ENCODE data around the gene RNPS1. TPM values are rescaled to one million over a fixed set of nuclear protein-coding genes. Genes with fewer than 3 reads are reported as not detected.

RNPS1 gene
- polyA plus RNA-seq, 1 experiment: 95.3 TPM

DNA sequence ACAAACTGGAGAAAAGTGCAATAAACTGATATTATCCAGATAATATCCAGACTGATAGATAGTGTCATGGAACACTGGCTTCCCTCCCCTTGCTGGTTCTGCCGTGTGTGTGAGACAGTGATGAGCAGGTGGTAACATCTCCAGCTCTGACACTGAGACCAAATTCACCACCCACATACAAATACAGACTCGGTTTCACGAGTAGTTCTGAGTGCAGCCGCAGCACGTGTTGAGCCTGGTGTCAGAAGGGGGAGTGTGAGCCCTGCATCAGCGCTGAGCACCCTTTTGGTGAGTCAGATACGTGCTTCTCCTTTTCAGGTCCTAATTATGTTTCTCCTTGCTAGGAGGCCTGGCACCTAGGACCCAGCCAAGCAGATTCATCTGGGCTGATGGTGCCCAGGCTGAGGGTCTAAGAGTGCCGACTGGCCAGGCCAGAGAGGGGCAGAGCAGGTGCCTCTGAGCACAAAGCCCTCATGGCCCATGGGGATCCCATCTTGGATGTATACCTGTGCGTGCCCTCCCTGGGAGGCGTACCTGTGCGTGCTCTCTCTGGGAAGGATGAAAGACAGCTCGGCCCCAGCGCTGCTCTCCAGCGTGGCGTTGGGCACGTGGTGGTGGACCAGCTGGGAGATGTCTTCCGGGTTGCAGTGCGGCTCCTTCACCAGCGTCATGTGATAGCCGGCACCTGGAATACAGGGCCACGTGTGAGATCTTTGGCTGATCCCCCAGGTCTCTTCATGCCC is 27.3 kb upstream of the RNPS1 start:
- Histone ChIP-seq H3K4me3 (ENCODE audit: low read depth, low read length) (no peak overlapping the region), H3K9me3 (ENCODE audit: control insufficient read depth, insufficient read depth, low read length) (no peaks in the 10 kb centered on the region; the same call in 1 of the 2 replicates), H3K27me3 (ENCODE audit: control insufficient read depth, insufficient read depth, low read length) (peaks cover 14% of the 10 kb centered on the region), H3K27ac (ENCODE audit: low read depth, low read length) (no peak overlapping the region)
- ChIA-PET POLR2A (no interaction called here), CTCF (no interaction called here)
- TF ChIP-seq, protein P1, sequence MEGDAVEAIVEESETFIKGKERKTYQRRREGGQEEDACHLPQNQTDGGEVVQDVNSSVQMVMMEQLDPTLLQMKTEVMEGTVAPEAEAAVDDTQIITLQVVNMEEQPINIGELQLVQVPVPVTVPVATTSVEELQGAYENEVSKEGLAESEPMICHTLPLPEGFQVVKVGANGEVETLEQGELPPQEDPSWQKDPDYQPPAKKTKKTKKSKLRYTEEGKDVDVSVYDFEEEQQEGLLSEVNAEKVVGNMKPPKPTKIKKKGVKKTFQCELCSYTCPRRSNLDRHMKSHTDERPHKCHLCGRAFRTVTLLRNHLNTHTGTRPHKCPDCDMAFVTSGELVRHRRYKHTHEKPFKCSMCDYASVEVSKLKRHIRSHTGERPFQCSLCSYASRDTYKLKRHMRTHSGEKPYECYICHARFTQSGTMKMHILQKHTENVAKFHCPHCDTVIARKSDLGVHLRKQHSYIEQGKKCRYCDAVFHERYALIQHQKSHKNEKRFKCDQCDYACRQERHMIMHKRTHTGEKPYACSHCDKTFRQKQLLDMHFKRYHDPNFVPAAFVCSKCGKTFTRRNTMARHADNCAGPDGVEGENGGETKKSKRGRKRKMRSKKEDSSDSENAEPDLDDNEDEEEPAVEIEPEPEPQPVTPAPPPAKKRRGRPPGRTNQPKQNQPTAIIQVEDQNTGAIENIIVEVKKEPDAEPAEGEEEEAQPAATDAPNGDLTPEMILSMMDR (IDR thresholded peaks at IDR 0.05; ENCODE audit: low read depth, low read length): no peak
- DNase-seq (ENCODE audit: low read depth, low spot score): no peak

DNA sequence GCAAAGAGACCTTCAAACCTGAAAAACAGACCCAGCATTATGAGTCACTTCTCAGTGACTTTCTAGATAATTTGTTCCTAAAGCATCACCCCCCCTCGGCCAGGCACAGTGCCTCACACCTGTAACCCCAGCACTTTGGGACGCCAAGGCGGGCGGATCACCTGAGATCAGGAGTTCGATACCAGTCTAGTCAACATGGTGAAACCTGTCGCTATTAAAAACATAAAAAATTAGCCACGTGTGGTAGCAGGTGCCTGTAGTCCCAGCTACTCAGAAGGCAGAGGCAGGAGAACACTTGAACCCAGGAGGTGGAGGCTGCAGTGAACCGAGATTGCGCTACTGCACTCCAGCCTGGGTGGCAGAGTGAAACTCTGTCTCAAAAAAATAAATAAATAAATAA is 24.3 kb upstream of the RNPS1 start:
- CTCF ChIA-PET: no interaction called here
- TF ChIP-seq, protein P1 (IDR thresholded peaks at IDR 0.05; ENCODE audit: low read depth, low read length): no peak

DNA sequence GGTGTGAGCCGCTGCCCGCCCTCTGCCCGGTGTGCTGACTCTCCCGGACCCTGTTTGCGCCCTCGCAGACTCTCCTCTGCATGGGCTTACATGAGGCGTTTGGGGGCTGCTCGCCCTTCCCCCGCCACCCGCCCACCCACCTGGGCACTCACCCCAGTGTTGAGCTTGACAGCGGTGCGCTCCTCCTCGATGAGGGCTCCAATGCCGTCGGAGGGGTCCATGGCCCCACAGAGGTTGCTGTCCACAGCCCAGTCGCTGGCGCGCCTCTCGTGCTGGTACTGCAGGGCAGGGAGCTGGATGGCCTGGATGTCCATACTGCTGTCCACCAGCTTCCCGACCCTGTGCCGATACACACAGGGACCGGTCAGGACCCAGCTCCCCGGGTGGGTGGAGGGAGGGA is 21.4 kb upstream of the RNPS1 start:
- DNase-seq (ENCODE audit: low read depth, low spot score): no peak
- no peak overlapping the region for H3K4me3 ChIP-seq (ENCODE audit: low read depth, low read length)
- POLR2A ChIA-PET: interaction anchor here (0.8 kb wide), 1 partner anchor 182 kb away, joined by 3 read pairs; the partner anchor contains the start of gene NTN3
- H3K27ac ChIP-seq (ENCODE audit: low read depth, low read length): no peak overlapping the region
- peaks cover 18% of the 10 kb centered on the region for H3K27me3 ChIP-seq (ENCODE audit: control insufficient read depth, insufficient read depth, low read length)
- no peaks in the 10 kb centered on the region; the same call in 1 of the 2 replicates for H3K9me3 ChIP-seq (ENCODE audit: control insufficient read depth, insufficient read depth, low read length)
- TF ChIP-seq, protein P1 (IDR thresholded peaks at IDR 0.05; ENCODE audit: low read depth, low read length): no peak
- CTCF ChIA-PET: no interaction called here

More for the DNA sequence above, 24.3 kb upstream of the RNPS1 start:
- no peak for DNase-seq (ENCODE audit: low read depth, low spot score)
- Histone ChIP-seq H3K9me3 (ENCODE audit: control insufficient read depth, insufficient read depth, low read length) (no peaks in the 10 kb centered on the region), H3K27ac (ENCODE audit: low read depth, low read length) (no peak overlapping the region), H3K27me3 (ENCODE audit: control insufficient read depth, insufficient read depth, low read length) (peaks cover 13% of the 10 kb centered on the region), H3K4me3 (ENCODE audit: low read depth, low read length) (no peak overlapping the region)
- POLR2A ChIA-PET: no interaction called here

DNA sequence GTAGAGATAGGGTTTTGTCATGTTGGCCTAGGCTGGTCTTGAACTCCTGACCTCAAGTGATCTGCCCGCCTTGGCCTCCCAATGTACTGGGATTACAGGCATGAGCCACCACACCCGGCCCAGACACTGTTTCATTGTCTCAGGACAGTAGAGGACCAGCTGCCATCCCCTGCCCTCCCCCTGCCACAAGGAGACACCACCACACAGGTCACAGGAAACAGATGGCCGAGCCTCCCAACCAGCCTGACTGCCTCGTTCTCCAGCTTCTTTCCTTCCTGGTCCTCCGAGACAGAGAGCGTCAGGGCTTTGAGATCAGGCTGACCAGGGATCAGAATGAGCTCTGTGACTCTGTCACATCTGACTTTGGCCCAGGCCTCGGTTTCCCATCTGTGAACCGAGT is 20.8 kb upstream of the RNPS1 start:
- no peak overlapping the region for H3K27ac ChIP-seq (ENCODE audit: low read depth, low read length)
- peaks cover 18% of the 10 kb centered on the region for H3K27me3 ChIP-seq (ENCODE audit: control insufficient read depth, insufficient read depth, low read length)
- no peaks in the 10 kb centered on the region; the same call in 1 of the 2 replicates for H3K9me3 ChIP-seq (ENCODE audit: control insufficient read depth, insufficient read depth, low read length)
- TF ChIP-seq, protein P1 (IDR thresholded peaks at IDR 0.05; ENCODE audit: low read depth, low read length): no peak
- DNase-seq (ENCODE audit: low read depth, low spot score): no peak
- POLR2A ChIA-PET: no interaction called here
- no peak overlapping the region for H3K4me3 ChIP-seq (ENCODE audit: low read depth, low read length)
- CTCF ChIA-PET: no interaction called here

DNA sequence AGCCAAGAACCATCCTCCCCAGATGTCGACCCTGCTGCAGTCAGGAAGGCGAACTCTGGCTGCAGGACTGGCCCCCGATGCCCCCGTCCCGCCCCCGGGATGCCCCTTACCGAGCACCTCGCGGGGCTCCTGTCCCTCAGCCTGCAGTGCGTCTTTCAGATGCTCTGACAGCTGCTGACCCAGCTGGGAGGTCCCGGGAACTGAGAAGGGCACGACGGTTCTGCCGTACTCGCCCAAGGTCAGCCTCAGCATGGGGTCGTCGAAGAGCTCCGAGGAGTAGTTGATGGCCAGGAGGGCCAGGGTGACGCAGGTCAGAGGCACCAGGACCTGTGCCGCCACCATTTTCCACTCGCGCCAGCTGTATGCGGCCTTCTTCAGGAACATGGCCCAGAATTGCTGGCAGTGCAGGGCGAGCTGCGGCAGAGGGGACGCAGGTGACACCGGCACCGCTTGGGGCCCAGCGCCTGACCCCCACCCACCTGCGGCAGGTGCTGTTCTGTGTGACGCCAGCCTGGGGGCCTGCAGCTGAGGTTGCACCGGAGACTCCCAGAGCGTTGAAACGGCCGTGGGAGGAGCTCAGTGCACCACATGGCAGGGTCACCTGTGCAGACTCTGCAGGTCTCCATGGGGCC is 20.1 kb upstream of the RNPS1 start:
- ChIA-PET CTCF (no interaction called here), POLR2A (no interaction called here)
- Histone ChIP-seq H3K27me3 (ENCODE audit: control insufficient read depth, insufficient read depth, low read length) (peaks cover 18% of the 10 kb centered on the region), H3K4me3 (ENCODE audit: low read depth, low read length) (no peak overlapping the region), H3K27ac (ENCODE audit: low read depth, low read length) (no peak overlapping the region), H3K9me3 (ENCODE audit: control insufficient read depth, insufficient read depth, low read length) (no peaks in the 10 kb centered on the region; the same call in 1 of the 2 replicates)
- TF ChIP-seq, protein P1 (IDR thresholded peaks at IDR 0.05; ENCODE audit: low read depth, low read length): no peak
- no peak for DNase-seq (ENCODE audit: low read depth, low spot score)
